WTC11 (cell line): ENCODE data around the gene KDM4E.

Experiments
- ZNF138 ChIP-seq: sonication (generic); formaldehyde crosslinking; conservative IDR thresholded peaks from 2 replicates; pipeline ENCODE4 v1.8.1; 2022; ENCODE audit warnings: mild to moderate bottlenecking, moderate library complexity, missing genetic modification reagents
- TF ChIP-seq, protein P1 (sequence below): sonication (generic); formaldehyde crosslinking; IDR thresholded peaks from 2 replicates; pipeline ENCODE4 v1.8.1; 2022; ENCODE audit warnings: missing genetic modification reagents, borderline replicate concordance
- TF ChIP-seq, protein P2 (sequence below): fragments of 200-600 bp; IDR thresholded peaks from 2 replicates; pipeline ENCODE4 v1.8.0; 2022; ENCODE audit warnings: antibody characterized with exemption

DNA sequence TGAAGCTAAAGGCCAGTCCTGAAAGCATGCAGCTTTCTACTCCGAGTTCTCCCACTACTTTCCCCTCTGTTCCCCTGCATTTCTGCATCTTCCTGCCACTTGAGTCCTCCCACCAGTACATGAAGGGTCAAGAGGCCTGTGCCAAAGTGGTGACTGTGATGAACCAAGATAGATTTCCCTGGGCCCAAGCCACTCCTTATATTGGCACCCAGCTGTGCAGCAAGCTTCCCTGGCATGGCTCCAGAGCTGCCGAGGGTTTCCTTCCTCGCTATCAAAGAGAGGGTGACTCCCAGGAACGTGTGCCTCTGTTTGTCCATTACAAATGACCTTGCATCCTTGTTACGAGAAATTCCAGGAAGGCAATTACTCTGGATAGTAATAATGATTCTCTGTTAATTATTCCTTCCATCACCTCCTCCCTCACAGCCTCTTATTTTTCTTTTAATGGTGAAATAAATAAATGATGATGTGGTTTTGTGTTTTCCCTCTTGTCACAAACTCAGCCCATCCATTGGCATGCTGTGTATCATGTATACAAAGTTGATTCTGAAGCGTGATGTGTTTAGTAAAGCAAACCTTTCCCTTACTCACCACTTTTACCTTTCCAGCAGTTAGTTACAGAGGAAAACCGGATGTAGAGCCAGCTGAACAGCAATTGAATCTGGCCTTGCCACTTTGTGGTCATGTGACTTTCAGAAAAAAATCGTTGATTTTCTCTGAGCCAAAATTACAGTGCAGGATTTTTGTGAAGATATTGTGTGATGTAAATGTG, 49.9 kb downstream of the KDM4E start:
- TF ChIP-seq ZNF138 (CRISPR knock-in tag), result no peak
- TF ChIP-seq, protein P1, sequence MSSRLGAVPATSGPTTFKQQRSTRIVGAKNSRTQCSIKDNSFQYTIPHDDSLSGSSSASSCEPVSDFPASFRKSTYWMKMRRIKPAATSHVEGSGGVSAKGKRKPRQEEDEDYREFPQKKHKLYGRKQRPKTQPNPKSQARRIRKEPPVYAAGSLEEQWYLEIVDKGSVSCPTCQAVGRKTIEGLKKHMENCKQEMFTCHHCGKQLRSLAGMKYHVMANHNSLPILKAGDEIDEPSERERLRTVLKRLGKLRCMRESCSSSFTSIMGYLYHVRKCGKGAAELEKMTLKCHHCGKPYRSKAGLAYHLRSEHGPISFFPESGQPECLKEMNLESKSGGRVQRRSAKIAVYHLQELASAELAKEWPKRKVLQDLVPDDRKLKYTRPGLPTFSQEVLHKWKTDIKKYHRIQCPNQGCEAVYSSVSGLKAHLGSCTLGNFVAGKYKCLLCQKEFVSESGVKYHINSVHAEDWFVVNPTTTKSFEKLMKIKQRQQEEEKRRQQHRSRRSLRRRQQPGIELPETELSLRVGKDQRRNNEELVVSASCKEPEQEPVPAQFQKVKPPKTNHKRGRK (CRISPR knock-in tag), result no peak
- TF ChIP-seq, protein P2, sequence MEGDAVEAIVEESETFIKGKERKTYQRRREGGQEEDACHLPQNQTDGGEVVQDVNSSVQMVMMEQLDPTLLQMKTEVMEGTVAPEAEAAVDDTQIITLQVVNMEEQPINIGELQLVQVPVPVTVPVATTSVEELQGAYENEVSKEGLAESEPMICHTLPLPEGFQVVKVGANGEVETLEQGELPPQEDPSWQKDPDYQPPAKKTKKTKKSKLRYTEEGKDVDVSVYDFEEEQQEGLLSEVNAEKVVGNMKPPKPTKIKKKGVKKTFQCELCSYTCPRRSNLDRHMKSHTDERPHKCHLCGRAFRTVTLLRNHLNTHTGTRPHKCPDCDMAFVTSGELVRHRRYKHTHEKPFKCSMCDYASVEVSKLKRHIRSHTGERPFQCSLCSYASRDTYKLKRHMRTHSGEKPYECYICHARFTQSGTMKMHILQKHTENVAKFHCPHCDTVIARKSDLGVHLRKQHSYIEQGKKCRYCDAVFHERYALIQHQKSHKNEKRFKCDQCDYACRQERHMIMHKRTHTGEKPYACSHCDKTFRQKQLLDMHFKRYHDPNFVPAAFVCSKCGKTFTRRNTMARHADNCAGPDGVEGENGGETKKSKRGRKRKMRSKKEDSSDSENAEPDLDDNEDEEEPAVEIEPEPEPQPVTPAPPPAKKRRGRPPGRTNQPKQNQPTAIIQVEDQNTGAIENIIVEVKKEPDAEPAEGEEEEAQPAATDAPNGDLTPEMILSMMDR, result no peak
